ENCODE results near the gene PRPSAP2.
"Not testable (repeated sequence)": the region's sequence is repeated elsewhere in the genome, so short reads cannot be mapped to it uniquely, and the experiment has no call there.

The PRPSAP2 gene

DNA sequence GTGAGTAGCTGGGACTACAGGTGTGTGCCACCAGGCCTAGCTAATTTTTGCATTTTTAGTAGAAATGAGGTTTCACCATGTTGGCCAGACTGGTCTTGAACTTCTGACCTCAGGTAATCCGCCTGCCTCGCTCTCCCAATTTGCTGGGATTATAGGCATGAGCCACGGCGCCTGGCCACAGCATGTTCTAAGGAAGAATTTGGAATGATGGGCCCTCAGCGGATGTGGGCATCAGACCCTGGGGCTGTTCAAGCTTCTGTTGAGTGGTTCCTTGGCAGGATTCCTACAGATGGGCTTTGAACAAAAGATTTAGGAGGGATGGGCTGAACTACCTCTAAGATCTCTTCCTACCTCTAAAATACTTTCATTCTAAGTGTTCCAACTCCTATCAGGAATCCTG is 4.1 kb downstream of the PRPSAP2 start:
- H3K4me3 ChIP-seq (replicated peaks; ENCODE audit: low read depth, low read length), result no peak overlapping the region
- TF ChIP-seq, protein P1, sequence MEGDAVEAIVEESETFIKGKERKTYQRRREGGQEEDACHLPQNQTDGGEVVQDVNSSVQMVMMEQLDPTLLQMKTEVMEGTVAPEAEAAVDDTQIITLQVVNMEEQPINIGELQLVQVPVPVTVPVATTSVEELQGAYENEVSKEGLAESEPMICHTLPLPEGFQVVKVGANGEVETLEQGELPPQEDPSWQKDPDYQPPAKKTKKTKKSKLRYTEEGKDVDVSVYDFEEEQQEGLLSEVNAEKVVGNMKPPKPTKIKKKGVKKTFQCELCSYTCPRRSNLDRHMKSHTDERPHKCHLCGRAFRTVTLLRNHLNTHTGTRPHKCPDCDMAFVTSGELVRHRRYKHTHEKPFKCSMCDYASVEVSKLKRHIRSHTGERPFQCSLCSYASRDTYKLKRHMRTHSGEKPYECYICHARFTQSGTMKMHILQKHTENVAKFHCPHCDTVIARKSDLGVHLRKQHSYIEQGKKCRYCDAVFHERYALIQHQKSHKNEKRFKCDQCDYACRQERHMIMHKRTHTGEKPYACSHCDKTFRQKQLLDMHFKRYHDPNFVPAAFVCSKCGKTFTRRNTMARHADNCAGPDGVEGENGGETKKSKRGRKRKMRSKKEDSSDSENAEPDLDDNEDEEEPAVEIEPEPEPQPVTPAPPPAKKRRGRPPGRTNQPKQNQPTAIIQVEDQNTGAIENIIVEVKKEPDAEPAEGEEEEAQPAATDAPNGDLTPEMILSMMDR (IDR thresholded peaks at IDR 0.05; ENCODE audit: low read length, missing control alignments), result no peak

GRCh38 chr17:18864996-18865395 is 7.1 kb downstream of the PRPSAP2 start:
- H3K4me3 ChIP-seq (replicated peaks; ENCODE audit: low read depth, low read length); DNase-seq (ENCODE audit: low read depth): not testable (repeated sequence)

More for the DNA sequence above, 4.1 kb downstream of the PRPSAP2 start:
- no peak for DNase-seq (ENCODE audit: low read depth)

GRCh38 chr17:18866866-18867813 is 9.2 kb downstream of the PRPSAP2 start:
- DNase-seq (ENCODE audit: low read depth), result no peak
- H3K4me3 ChIP-seq (replicated peaks; ENCODE audit: low read depth, low read length), result no peak overlapping the region
- TF ChIP-seq, protein P1 (IDR thresholded peaks at IDR 0.05; ENCODE audit: low read length, missing control alignments), result no peak

- peak; percentile 7 for DNase-seq (ENCODE audit: low read depth)
- H3K4me3 ChIP-seq (replicated peaks; ENCODE audit: low read depth, low read length), result no peak overlapping the region
- TF ChIP-seq, protein P1 (IDR thresholded peaks at IDR 0.05; ENCODE audit: low read length, missing control alignments), result no peak
These were observed 19.2 kb downstream of the PRPSAP2 start for GRCh38 chr17:18877104-18877645.

- H3K4me3 ChIP-seq (replicated peaks; ENCODE audit: low read depth, low read length), result no peak overlapping the region
- TF ChIP-seq, protein P1 (IDR thresholded peaks at IDR 0.05; ENCODE audit: low read length, missing control alignments), result no peak
- DNase-seq (ENCODE audit: low read depth), result no peak
These were observed 30.9 kb downstream of the PRPSAP2 start for GRCh38 chr17:18888766-18889290.

- no peak overlapping the region for H3K4me3 ChIP-seq (replicated peaks; ENCODE audit: low read depth, low read length)
- TF ChIP-seq, protein P1 (IDR thresholded peaks at IDR 0.05; ENCODE audit: low read length, missing control alignments), result no peak
- DNase-seq (ENCODE audit: low read depth), result no peak
These were observed 31.7 kb downstream of the PRPSAP2 start for GRCh38 chr17:18889658-18890057.

DNA sequence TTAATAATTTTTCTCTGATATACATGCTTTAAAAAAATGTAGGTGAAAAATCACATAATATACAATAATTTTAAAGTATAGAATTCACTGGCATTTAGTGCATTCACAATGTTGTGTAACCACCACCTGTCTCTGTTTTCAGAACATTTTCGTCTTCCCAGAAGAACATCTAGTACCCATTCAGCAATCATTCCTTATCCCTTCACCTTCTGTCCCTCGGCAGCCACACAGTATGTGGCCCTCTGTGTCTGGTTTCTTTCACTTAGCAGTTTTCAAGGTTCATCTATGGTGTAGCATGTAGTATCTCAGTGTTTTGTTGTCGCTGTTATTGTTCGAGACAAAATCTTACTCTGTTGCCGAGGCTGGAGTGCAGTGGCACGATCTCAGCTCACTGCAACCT is 33.6 kb downstream of the PRPSAP2 start:
- no peak for DNase-seq (ENCODE audit: low read depth)
- TF ChIP-seq, protein P1 (IDR thresholded peaks at IDR 0.05; ENCODE audit: low read length, missing control alignments), result no peak
- H3K4me3 ChIP-seq (replicated peaks; ENCODE audit: low read depth, low read length), result no peak overlapping the region
